GM23248 (cell line): Measurements from ENCODE around the gene NFIA.

Source experiments
- EZH2 ChIP-seq: fragments of 200-600 bp; sonication (generic); IDR thresholded peaks from 2 replicates; pipeline ENCODE4 v1.6.1; 2018; ENCODE audit warnings: antibody characterized with exemption, mild to moderate bottlenecking; ENCODE audit not compliant: insufficient read depth, poor library complexity, severe bottlenecking
- EZH2phosphoT487 ChIP-seq: fragments of 200-600 bp; sonication (generic); IDR thresholded peaks from 2 replicates; pipeline ENCODE4 v1.6.1; 2018; ENCODE audit warnings: antibody characterized with exemption, moderate library complexity, mild to moderate bottlenecking, low read depth; ENCODE audit not compliant: insufficient read depth

- no peak for TF ChIP-seq EZH2
- no peak for TF ChIP-seq EZH2phosphoT487
Measured at GRCh38 chr1:61434276-61434675, 351.9 kb downstream of the NFIA start.
